H1 (cell line): ENCODE data around the gene CHAD. TPM values are rescaled to one million over a fixed set of nuclear protein-coding genes. Genes with fewer than 3 reads are reported as not detected.

Source experiments
- BRCA1 ChIP-seq: IDR thresholded peaks from 2 replicates; pipeline ENCODE4 v1.6.1; 2012; ENCODE audit warnings: low read depth, low read length, improper control_type of control experiment
- CHD7 ChIP-seq: fragments of 300-600 bp; sonication (generic); IDR thresholded peaks from 2 replicates; pipeline ENCODE4 v1.7.1; 2012; ENCODE audit warnings: low read length, moderate library complexity, mild to moderate bottlenecking, inconsistent platforms; ENCODE audit not compliant: insufficient replicate concordance
- KDM1A ChIP-seq: fragments of 200-600, 300-600 bp; sonication (generic); IDR thresholded peaks from 2 replicates; pipeline ENCODE4 v1.7.1; 2016; ENCODE audit warnings: mild to moderate bottlenecking, low read length, borderline replicate concordance
- NANOG ChIP-seq: IDR thresholded peaks from 2 replicates; pipeline ENCODE4 v1.6.1; 2011; ENCODE audit warnings: low read length, low read depth, mild to moderate bottlenecking, inconsistent platforms; ENCODE audit not compliant: insufficient read depth, poor library complexity, severe bottlenecking
- NRF1 ChIP-seq: IDR thresholded peaks from 2 replicates; pipeline ENCODE4 v1.6.1; 2011; ENCODE audit warnings: mild to moderate bottlenecking, low read depth, low read length, improper control_type of control experiment
- RFX5 ChIP-seq: IDR thresholded peaks from 2 replicates; pipeline ENCODE4 v1.6.1; 2011; ENCODE audit warnings: low read depth, low read length, improper control_type of control experiment, borderline replicate concordance
- SP2 ChIP-seq: IDR thresholded peaks from 2 replicates; pipeline ENCODE4 v1.6.1; 2012; ENCODE audit warnings: mild to moderate bottlenecking, low read length, inconsistent platforms
- TCF12 ChIP-seq: IDR thresholded peaks from 2 replicates; pipeline ENCODE4 v1.6.1; 2011; ENCODE audit warnings: low read depth, mild to moderate bottlenecking, low read length
- TEAD4 ChIP-seq: IDR thresholded peaks from 2 replicates; pipeline ENCODE4 v1.6.1; 2012; ENCODE audit warnings: low read depth, low read length, inconsistent platforms, mixed read lengths
- polyA plus RNA-seq, 7 experiments: library from polyadenylated mRNA; depleted of rRNA in 3 of 7; stranded (reverse) in 5 of 7; unstranded in 2 of 7; fragments of >200 nt in 5 of 7; fragments of 200-250 nt in 2 of 7; gene quantifications; 1 replicate in 5 of 7; 2 replicates in 1 of 7; 4 replicates in 1 of 7; pipeline versions ENCODE4 v1.2.1 to v1.2.3, GENCODE V29; 2011 to 2013; ENCODE audit warnings: missing spikeins in 2 of 7, mixed read lengths in 2 of 7
- total RNA-seq: library from RNA; stranded (reverse); fragmentation: NEBNext Ultra II Directional; extraction: Animal tissue kit (Norgen Biotek cat#: 25700); gene quantifications from 2 replicates; pipeline ENCODE4 v1.2.1, GENCODE V29; 2021
- TF ChIP-seq, protein P1 (sequence below): IDR thresholded peaks from 2 replicates; pipeline ENCODE4 v1.6.1; 2011; ENCODE audit warnings: low read depth, mild to moderate bottlenecking, low read length; ENCODE audit not compliant: insufficient read depth

CHAD gene
- total and polyA plus RNA-seq, 2 of the 8 experiments (the other 6 are each of a cell fraction or from before 2014, with no cell fraction given), result 0.03 TPM; not detected in 1

GRCh38 chr17:50426472-50426782 is 42.3 kb downstream of the CHAD start (continued):
- TF ChIP-seq RFX5 (no peak), CHD7 (no peak), BRCA1 (no peak), TCF12 (no peak), TEAD4 (no peak), NRF1 (no peak), KDM1A (no peak), NANOG (no peak), SP2 (no peak)
- TF ChIP-seq, protein P1, sequence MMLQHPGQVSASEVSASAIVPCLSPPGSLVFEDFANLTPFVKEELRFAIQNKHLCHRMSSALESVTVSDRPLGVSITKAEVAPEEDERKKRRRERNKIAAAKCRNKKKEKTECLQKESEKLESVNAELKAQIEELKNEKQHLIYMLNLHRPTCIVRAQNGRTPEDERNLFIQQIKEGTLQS, result no peak
- TF ChIP-seq, all 59 proteins: peak for 0
